Natural killer cell (primary cell): Measurements from ENCODE around the gene CD300E. TPM values are rescaled to one million over a fixed set of nuclear protein-coding genes. Genes with fewer than 3 reads are reported as not detected.

Experiments
- ATAC-seq, 3 donors: fragments of 150-1000 bp in 2 of 3; fragments of 200-7000 bp in 1 of 3; cut with Tn5 transposase; 1 replicate in 1 of 3; 2 replicates in 2 of 3; pipeline ENCODE4 v1.10.0; 2021; ENCODE audit warnings: mild to moderate bottlenecking in 2 of 3, moderate library complexity in 2 of 3
- DNase-seq, 2 donors: peaks; one replicate each; pipeline versions ENCODE4 v3.0.0 to v3.0.0-alpha.2; 2013 to 2021; ENCODE audit warnings: mixed read lengths in 1 of 2
- H3K27ac ChIP-seq: one replicate; pipeline ENCODE4 v1.5.1; 2013; ENCODE audit warnings: mild to moderate bottlenecking, low read length
- H3K27me3 ChIP-seq: one replicate; pipeline ENCODE4 v1.6.1; 2013; ENCODE audit warnings: low read length; ENCODE audit not compliant: control insufficient read depth, insufficient read depth
- H3K36me3 ChIP-seq: one replicate; pipeline ENCODE4 v1.6.1; 2013; ENCODE audit warnings: low read length; ENCODE audit not compliant: control insufficient read depth, insufficient read depth
- H3K4me1 ChIP-seq: one replicate; pipeline ENCODE4 v1.6.1; 2013; ENCODE audit warnings: low read length; ENCODE audit not compliant: control insufficient read depth, insufficient read depth
- H3K4me3 ChIP-seq: one replicate; pipeline ENCODE4 v1.5.1; 2013; ENCODE audit warnings: low read length
- H3K9me3 ChIP-seq: one replicate; pipeline ENCODE4 v1.6.1; 2013; ENCODE audit warnings: low read length; ENCODE audit not compliant: control insufficient read depth, insufficient read depth
- H3K27ac Mint-ChIP-seq, 2 donors: one replicate each; pipeline ENCODE4 v1.8.0; 2022; ENCODE audit warnings: mild to moderate bottlenecking in 2 of 2, mixed read lengths in 2 of 2, moderate library complexity in 1 of 2
- H3K27me3 Mint-ChIP-seq, 2 donors: one replicate each; pipeline ENCODE4 v1.8.0; 2022; ENCODE audit warnings: low read depth in 2 of 2, mixed read lengths in 2 of 2
- H3K36me3 Mint-ChIP-seq: one replicate; pipeline ENCODE4 v1.8.0; 2022; ENCODE audit warnings: mixed read lengths
- H3K4me1 Mint-ChIP-seq, 2 donors: one replicate each; pipeline ENCODE4 v1.8.0; 2022; ENCODE audit warnings: mixed read lengths in 2 of 2
- H3K4me3 Mint-ChIP-seq: one replicate; pipeline ENCODE4 v1.8.0; 2022; ENCODE audit warnings: mild to moderate bottlenecking, moderate library complexity, mixed read lengths
- H3K9me3 Mint-ChIP-seq, 2 donors: one replicate each; pipeline ENCODE4 v1.8.0; 2022; ENCODE audit warnings: mixed read lengths in 2 of 2
- CTCF ChIP-seq: fragments of 200-600 bp; IDR thresholded peaks from one replicate; pipeline ENCODE4 v1.8.0; 2022; ENCODE audit warnings: antibody characterized with exemption
- WGBS: methylation state at CpG from one replicate; pipeline ENCODE4 v1.1.7; 2013; ENCODE audit warnings: missing lambda C conversion rate; ENCODE audit not compliant: insufficient coverage; 5-methylcytosine and 5-hydroxymethylcytosine counted together
- intact Hi-C: fragments of 100-400 bp; cut with micrococcal nuclease; formaldehyde crosslinking; loops from one replicate; pipeline ENCODE4 v1.14.2; 2022
- total RNA-seq, 4 donors: library from RNA; stranded (reverse); fragments of 120-200 nt in 1 of 4; gene quantifications; one replicate each; pipeline versions ENCODE4 v1.2.3 to v1.2.4, GENCODE V29; 2013 to 2022

CD300E gene
- total RNA-seq, 3 donors from 2014 or later (not counting 1 experiment from before 2014, with no cell fraction given) = 6.9 to 10.0 (median 8.9) TPM

GRCh38 chr17:74646231-74646630 lies 22.7 kb upstream of the CD300E start:
- no peak overlapping the region for H3K27ac Mint-ChIP-seq
- H3K36me3 ChIP-seq = no peaks in the 10 kb centered on the region
- peaks cover 12% of the 10 kb centered on the region for H3K4me1 ChIP-seq
- WGBS = 28% methylated on average over 3 of the region's 3 CpGs
- no peak overlapping the region for H3K4me3 Mint-ChIP-seq
- intact Hi-C loops = no loop called here
- H3K4me3 ChIP-seq = no peak overlapping the region
- H3K27me3 ChIP-seq = peaks cover 6% of the 10 kb centered on the region
- no peak overlapping the region for H3K27ac ChIP-seq
- peaks cover 42 to 53% of the 10 kb centered on the region in 2 donors for H3K27me3 Mint-ChIP-seq
- peak; percentile 47 for TF ChIP-seq CTCF
- H3K9me3 ChIP-seq = no peaks in the 10 kb centered on the region
- peaks cover 12 to 17% of the 10 kb centered on the region in 2 donors for H3K4me1 Mint-ChIP-seq
- ATAC-seq = peak in 2 of 3 donors; percentile 59 to 73
- peak in 1 of 2 donors; percentile 44 for DNase-seq
- no peaks in the 10 kb centered on the region for H3K36me3 Mint-ChIP-seq
- H3K9me3 Mint-ChIP-seq = no peaks in the 10 kb centered on the region

GRCh38 chr17:74645010-74645409 lies 21.5 kb upstream of the CD300E start:
- ATAC-seq (no peak), DNase-seq (no peak)
- Mint-ChIP-seq H3K27ac (no peak overlapping the region), H3K9me3 (no peaks in the 10 kb centered on the region), H3K27me3 (peaks cover 38 to 48% of the 10 kb centered on the region in 2 donors), H3K4me3 (no peak overlapping the region), H3K36me3 (no peaks in the 10 kb centered on the region), H3K4me1 (peaks cover 14 to 20% of the 10 kb centered on the region in 2 donors)
- peaks cover 1% of the 10 kb centered on the region for H3K27me3 ChIP-seq
- no peak overlapping the region for H3K4me3 ChIP-seq
- TF ChIP-seq CTCF = no peak
- intact Hi-C loops = no loop called here
- no peak overlapping the region for H3K27ac ChIP-seq
- H3K9me3 ChIP-seq = no peaks in the 10 kb centered on the region
- peaks cover 24% of the 10 kb centered on the region for H3K4me1 ChIP-seq
- no peaks in the 10 kb centered on the region for H3K36me3 ChIP-seq
- 86% methylated on average over 2 of the region's 2 CpGs for WGBS

GRCh38 chr17:74644419-74644818 lies 20.9 kb upstream of the CD300E start:
- Mint-ChIP-seq H3K27ac (no peak overlapping the region), H3K36me3 (no peaks in the 10 kb centered on the region), H3K4me3 (no peak overlapping the region), H3K4me1 (peaks cover 20 to 26% of the 10 kb centered on the region in 2 donors), H3K27me3 (peaks cover 34 to 43% of the 10 kb centered on the region in 2 donors), H3K9me3 (no peaks in the 10 kb centered on the region)
- Histone ChIP-seq H3K27ac (no peak overlapping the region), H3K27me3 (no peaks in the 10 kb centered on the region), H3K4me1 (peaks cover 30% of the 10 kb centered on the region), H3K36me3 (no peaks in the 10 kb centered on the region), H3K4me3 (no peak overlapping the region), H3K9me3 (no peaks in the 10 kb centered on the region)
- TF ChIP-seq CTCF = no peak
- ATAC-seq (no peak), DNase-seq (no peak)
- intact Hi-C loops = no loop called here
- 79% methylated on average over 2 of the region's 2 CpGs for WGBS

GRCh38 chr17:74643826-74644225 lies 20.3 kb upstream of the CD300E start:
- ATAC-seq = no peak
- no peak for DNase-seq
- Histone ChIP-seq H3K4me1 (peaks cover 36% of the 10 kb centered on the region), H3K36me3 (no peaks in the 10 kb centered on the region), H3K4me3 (no peak overlapping the region), H3K27ac (no peak overlapping the region), H3K27me3 (no peaks in the 10 kb centered on the region), H3K9me3 (no peaks in the 10 kb centered on the region)
- no peak overlapping the region for H3K4me3 Mint-ChIP-seq
- H3K9me3 Mint-ChIP-seq = no peaks in the 10 kb centered on the region
- H3K36me3 Mint-ChIP-seq = no peaks in the 10 kb centered on the region
- intact Hi-C loops = no loop called here
- H3K4me1 Mint-ChIP-seq = peaks cover 21 to 27% of the 10 kb centered on the region in 2 donors
- H3K27ac Mint-ChIP-seq = no peak overlapping the region
- H3K27me3 Mint-ChIP-seq = peaks cover 32 to 43% of the 10 kb centered on the region in 2 donors
- TF ChIP-seq CTCF = no peak
